ENCODE measurements around the gene TNS1.

Gene TNS1

DNA sequence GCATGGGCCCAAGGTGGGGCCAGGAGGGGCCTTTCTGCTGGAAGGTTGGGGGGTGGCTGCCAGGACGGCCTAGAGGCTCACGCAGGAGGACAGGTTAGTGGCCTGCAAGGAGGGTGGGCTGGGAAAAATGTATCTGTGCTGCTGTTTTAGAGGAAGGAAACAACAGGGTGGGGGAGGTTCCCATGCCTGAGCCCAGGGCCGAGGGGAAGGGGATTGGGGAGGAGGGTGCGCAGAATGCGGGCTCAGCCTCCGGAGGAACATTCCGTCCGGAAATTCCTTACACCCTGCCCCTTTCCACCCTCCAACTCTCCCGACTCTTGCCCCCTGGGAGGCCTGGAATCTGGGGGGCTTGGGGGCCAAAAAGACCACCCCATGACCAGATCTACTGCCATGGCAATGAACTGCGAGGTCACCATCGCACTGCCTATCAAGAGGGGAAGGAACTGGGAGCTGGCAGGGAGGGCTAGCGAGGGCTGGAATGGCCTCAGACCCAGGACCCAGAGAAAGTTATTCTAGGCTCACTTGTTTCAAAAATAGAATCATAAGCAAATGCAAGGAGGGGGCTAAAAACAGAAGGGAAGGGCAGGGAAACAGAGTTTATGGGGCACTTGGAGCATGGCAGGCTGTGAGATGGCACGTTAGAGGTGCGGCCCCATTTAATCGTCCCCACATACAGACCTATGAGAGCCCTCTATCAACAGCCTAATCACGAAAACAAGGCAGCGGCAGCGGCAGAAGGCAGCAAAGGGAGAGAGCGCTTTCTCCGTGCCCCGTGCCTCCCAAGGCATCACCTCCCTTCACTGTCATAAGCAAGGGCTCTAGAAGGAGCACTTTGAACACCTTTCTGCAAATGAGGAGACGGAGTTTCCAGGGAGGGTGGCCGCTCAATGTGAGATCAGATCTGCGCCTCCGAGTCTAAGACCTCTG lies 90.4 kb downstream of the TNS1 start:
- no peak for DNase-seq (ENCODE audit: extremely low spot score)
- POLR2A ChIA-PET: no interaction called here
- no peak for TF ChIP-seq TARDBP (IDR thresholded peaks at IDR 0.05)
- no peak for TF ChIP-seq HDGF (IDR thresholded peaks at IDR 0.05; ENCODE audit: borderline replicate concordance)
- CTCF ChIA-PET: no interaction called here

DNA sequence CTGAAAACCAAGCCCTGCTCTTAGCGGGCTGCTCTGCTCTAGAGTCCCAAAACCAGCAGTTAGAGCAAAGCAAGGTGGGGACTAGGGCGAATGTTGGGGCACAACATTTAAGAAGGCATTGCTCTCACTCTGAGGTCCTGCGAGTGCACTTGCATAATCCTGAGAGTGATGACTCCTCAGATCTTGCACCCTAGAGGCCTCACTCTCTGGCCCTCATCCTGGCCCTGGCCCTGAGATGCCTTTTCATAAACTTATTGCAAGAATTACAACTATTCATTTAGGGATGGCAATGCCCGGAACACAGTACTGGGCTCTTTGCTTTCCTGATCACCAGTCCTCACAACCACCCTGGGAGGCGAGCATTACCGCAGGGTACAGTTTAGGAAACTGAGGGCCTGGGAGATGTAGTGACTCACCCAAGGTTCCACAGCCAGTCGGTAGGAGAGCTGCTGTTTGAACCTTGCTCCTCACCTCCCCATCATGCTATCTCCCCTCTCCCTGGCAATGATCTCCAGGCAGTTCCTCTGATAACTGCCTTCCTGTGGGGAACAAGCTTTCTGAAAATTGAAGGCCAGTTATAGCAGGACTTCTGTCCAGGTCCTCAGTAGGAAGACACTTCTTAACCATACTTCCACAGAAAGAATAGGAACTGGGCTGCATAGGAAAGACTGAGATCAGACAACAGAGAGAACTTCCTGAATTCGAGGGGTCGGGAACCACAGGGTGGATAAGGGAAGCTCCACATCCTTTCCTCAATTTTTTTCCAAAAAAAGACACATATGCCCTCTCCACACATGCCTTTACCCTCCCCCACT lies 91.3 kb downstream of the TNS1 start:
- DNase-seq (ENCODE audit: extremely low spot score): no peak
- TF ChIP-seq SUZ12 (IDR thresholded peaks at IDR 0.05): no peak
- TF ChIP-seq CTBP1 (IDR thresholded peaks at IDR 0.05; ENCODE audit: borderline replicate concordance): no peak
- ChIA-PET CTCF (no interaction called here), POLR2A (no interaction called here)

GRCh38 chr2:217910875-217911212 lies 92.0 kb downstream of the TNS1 start:
- no peak for DNase-seq (ENCODE audit: extremely low spot score)
- no peak for TF ChIP-seq L3MBTL2 (conservative IDR thresholded peaks at IDR 0.05)
- no peak for TF ChIP-seq FOXA1 (IDR thresholded peaks at IDR 0.05)
- TF ChIP-seq TARDBP (IDR thresholded peaks at IDR 0.05): no peak
- no peak for TF ChIP-seq NFRKB (IDR thresholded peaks at IDR 0.05)
- no peak for TF ChIP-seq BHLHE40 (IDR thresholded peaks at IDR 0.05; ENCODE audit: borderline replicate concordance)
- TF ChIP-seq CTBP1 (IDR thresholded peaks at IDR 0.05; ENCODE audit: borderline replicate concordance): no peak
- no peak for TF ChIP-seq SUZ12 (IDR thresholded peaks at IDR 0.05)
- no peak for TF ChIP-seq FOXM1 (IDR thresholded peaks at IDR 0.05; ENCODE audit: borderline replicate concordance)
- TF ChIP-seq ZNF384 (IDR thresholded peaks at IDR 0.05): no peak
- TF ChIP-seq LEF1 (IDR thresholded peaks at IDR 0.05; ENCODE audit: borderline replicate concordance): no peak
- CTCF ChIA-PET: no interaction called here
- POLR2A ChIA-PET: interaction anchor here (1.0 kb wide), 1 partner anchor 10 kb away, joined by 3 read pairs; no protein-coding TSS in a partner anchor

- no peak for TF ChIP-seq NFRKB (IDR thresholded peaks at IDR 0.05)
- TF ChIP-seq CTBP1 (IDR thresholded peaks at IDR 0.05; ENCODE audit: borderline replicate concordance): no peak
- TF ChIP-seq SUZ12 (IDR thresholded peaks at IDR 0.05): no peak
- TF ChIP-seq L3MBTL2 (conservative IDR thresholded peaks at IDR 0.05): no peak
- no peak for TF ChIP-seq LEF1 (IDR thresholded peaks at IDR 0.05; ENCODE audit: borderline replicate concordance)
- no peak for TF ChIP-seq ARNT (IDR thresholded peaks at IDR 0.05)
- TF ChIP-seq SP1 (IDR thresholded peaks at IDR 0.05): no peak
- no peak for TF ChIP-seq TARDBP (IDR thresholded peaks at IDR 0.05)
- TF ChIP-seq FOXK2 (IDR thresholded peaks at IDR 0.05): no peak
- no peak for TF ChIP-seq PKNOX1 (IDR thresholded peaks at IDR 0.05)
- TF ChIP-seq FOXM1 (IDR thresholded peaks at IDR 0.05; ENCODE audit: borderline replicate concordance): no peak
- TF ChIP-seq HDGF (IDR thresholded peaks at IDR 0.05; ENCODE audit: borderline replicate concordance): no peak
- no peak for TF ChIP-seq BHLHE40 (IDR thresholded peaks at IDR 0.05; ENCODE audit: borderline replicate concordance)
- TF ChIP-seq ELF4 (IDR thresholded peaks at IDR 0.05): no peak
- TF ChIP-seq FOXA1 (IDR thresholded peaks at IDR 0.05): no peak
- TF ChIP-seq ZNF384 (IDR thresholded peaks at IDR 0.05): no peak
- ChIA-PET POLR2A (no interaction called here), CTCF (no interaction called here)
- no peak for DNase-seq (ENCODE audit: extremely low spot score)
Measured at GRCh38 chr2:217909156-217909820, 93.5 kb downstream of the TNS1 start.

- DNase-seq (ENCODE audit: extremely low spot score): no peak
- ChIA-PET POLR2A (no interaction called here), CTCF (no interaction called here)
- TF ChIP-seq SUZ12 (IDR thresholded peaks at IDR 0.05): no peak
- TF ChIP-seq ZNF384 (IDR thresholded peaks at IDR 0.05): no peak
- TF ChIP-seq ELF4 (IDR thresholded peaks at IDR 0.05): no peak
- no peak for TF ChIP-seq NFRKB (IDR thresholded peaks at IDR 0.05)
- TF ChIP-seq FOXK2 (IDR thresholded peaks at IDR 0.05): no peak
Measured at GRCh38 chr2:217908544-217908943, 94.3 kb downstream of the TNS1 start.

DNA sequence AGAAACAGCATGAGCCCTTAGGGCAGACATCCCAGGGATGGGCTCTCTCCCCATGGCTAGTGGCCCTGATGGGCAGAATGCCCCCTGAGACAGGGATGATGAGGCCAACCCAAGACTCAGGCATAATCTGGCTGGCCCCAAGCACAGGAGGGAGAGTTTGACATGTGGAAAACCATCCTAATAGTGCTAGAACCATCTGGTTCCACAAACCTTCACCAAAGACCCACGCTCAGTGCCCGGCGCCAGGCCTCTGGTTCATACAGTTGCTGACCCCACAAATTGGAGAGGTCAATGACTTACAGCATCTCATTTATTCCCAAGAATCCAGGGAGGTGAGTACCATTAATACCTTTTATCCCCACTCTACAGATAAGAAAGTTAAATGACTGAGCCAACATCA lies 95.5 kb downstream of the TNS1 start:
- DNase-seq (ENCODE audit: extremely low spot score): no peak
- no peak for TF ChIP-seq ELF4 (IDR thresholded peaks at IDR 0.05)
- TF ChIP-seq PKNOX1 (IDR thresholded peaks at IDR 0.05): no peak
- TF ChIP-seq L3MBTL2 (conservative IDR thresholded peaks at IDR 0.05): no peak
- TF ChIP-seq FOXM1 (IDR thresholded peaks at IDR 0.05; ENCODE audit: borderline replicate concordance): no peak
- TF ChIP-seq FOXA1 (IDR thresholded peaks at IDR 0.05): no peak
- TF ChIP-seq BHLHE40 (IDR thresholded peaks at IDR 0.05; ENCODE audit: borderline replicate concordance): no peak
- no peak for TF ChIP-seq SP1 (IDR thresholded peaks at IDR 0.05)
- no peak for TF ChIP-seq ZNF384 (IDR thresholded peaks at IDR 0.05)
- no peak for TF ChIP-seq FOXK2 (IDR thresholded peaks at IDR 0.05)
- no peak for TF ChIP-seq HDGF (IDR thresholded peaks at IDR 0.05; ENCODE audit: borderline replicate concordance)
- no peak for TF ChIP-seq LEF1 (IDR thresholded peaks at IDR 0.05; ENCODE audit: borderline replicate concordance)
- no peak for TF ChIP-seq CTBP1 (IDR thresholded peaks at IDR 0.05; ENCODE audit: borderline replicate concordance)
- TF ChIP-seq NFRKB (IDR thresholded peaks at IDR 0.05): no peak
- no peak for TF ChIP-seq ARNT (IDR thresholded peaks at IDR 0.05)
- no peak for TF ChIP-seq TARDBP (IDR thresholded peaks at IDR 0.05)
- no peak for TF ChIP-seq SUZ12 (IDR thresholded peaks at IDR 0.05)
- ChIA-PET POLR2A (no interaction called here), CTCF (no interaction called here)

All from HEK293T (cell line).